Neural cell (in vitro differentiated cells): Measurements from ENCODE around the gene COBLL1.

Source experiments
- EP300 ChIP-seq: fragments of 450-650 bp; conservative IDR thresholded peaks from 2 replicates; pipeline ENCODE4 v1.6.1; 2014; ENCODE audit warnings: antibody characterized with exemption, mild to moderate bottlenecking, moderate library complexity; ENCODE audit not compliant: poor library complexity, severe bottlenecking
- POLR2AphosphoS5 ChIP-seq: IDR thresholded peaks from 2 replicates; pipeline ENCODE4 v1.6.1; 2012
- RAD21 ChIP-seq: fragments of 450-650 bp; conservative IDR thresholded peaks from 2 replicates; pipeline ENCODE4 v1.6.1; 2014; ENCODE audit warnings: antibody characterized with exemption, mild to moderate bottlenecking, moderate library complexity
- REST ChIP-seq: IDR thresholded peaks from 2 replicates; pipeline ENCODE4 v1.6.1; 2012; ENCODE audit warnings: borderline replicate concordance
- SMC3 ChIP-seq: fragments of 450-650 bp; conservative IDR thresholded peaks from 2 replicates; pipeline ENCODE4 v1.6.1; 2014; ENCODE audit warnings: antibody characterized with exemption, mild to moderate bottlenecking, moderate library complexity; ENCODE audit not compliant: poor library complexity
- TF ChIP-seq, protein P1 (sequence below): fragments of 450-650 bp; IDR thresholded peaks from 2 replicates; pipeline ENCODE4 v1.5.1; 2014; ENCODE audit warnings: antibody characterized with exemption, mild to moderate bottlenecking, moderate library complexity; ENCODE audit not compliant: poor library complexity, severe bottlenecking

- TF ChIP-seq, protein P1, sequence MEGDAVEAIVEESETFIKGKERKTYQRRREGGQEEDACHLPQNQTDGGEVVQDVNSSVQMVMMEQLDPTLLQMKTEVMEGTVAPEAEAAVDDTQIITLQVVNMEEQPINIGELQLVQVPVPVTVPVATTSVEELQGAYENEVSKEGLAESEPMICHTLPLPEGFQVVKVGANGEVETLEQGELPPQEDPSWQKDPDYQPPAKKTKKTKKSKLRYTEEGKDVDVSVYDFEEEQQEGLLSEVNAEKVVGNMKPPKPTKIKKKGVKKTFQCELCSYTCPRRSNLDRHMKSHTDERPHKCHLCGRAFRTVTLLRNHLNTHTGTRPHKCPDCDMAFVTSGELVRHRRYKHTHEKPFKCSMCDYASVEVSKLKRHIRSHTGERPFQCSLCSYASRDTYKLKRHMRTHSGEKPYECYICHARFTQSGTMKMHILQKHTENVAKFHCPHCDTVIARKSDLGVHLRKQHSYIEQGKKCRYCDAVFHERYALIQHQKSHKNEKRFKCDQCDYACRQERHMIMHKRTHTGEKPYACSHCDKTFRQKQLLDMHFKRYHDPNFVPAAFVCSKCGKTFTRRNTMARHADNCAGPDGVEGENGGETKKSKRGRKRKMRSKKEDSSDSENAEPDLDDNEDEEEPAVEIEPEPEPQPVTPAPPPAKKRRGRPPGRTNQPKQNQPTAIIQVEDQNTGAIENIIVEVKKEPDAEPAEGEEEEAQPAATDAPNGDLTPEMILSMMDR, result no peak
- TF ChIP-seq POLR2AphosphoS5 (no peak), SMC3 (no peak), EP300 (no peak), REST (no peak), RAD21 (no peak)
Observed at GRCh38 chr2:164651361-164651760, 190.3 kb downstream of the COBLL1 start.
